ENCODE data around the gene PAEP.
"Not testable (repeated sequence)": the region's sequence is repeated elsewhere in the genome, so short reads cannot be mapped to it uniquely, and the experiment has no call there.

The PAEP gene

GRCh38 chr9:135561391-135562234 is at the start of gene PAEP:
TSS of gene PAEP (plus strand) at chr9:135561756.
- no peak for DNase-seq

GRCh38 chr9:135512241-135512603 is 49.3 kb upstream of the PAEP start:
- DNase-seq: no peak

- DNase-seq: no peak
Measured at GRCh38 chr9:135512904-135513303, 48.7 kb upstream of the PAEP start.

- no peak for DNase-seq
Measured at GRCh38 chr9:135513351-135513846, 48.2 kb upstream of the PAEP start.

GRCh38 chr9:135513906-135514305 is 47.6 kb upstream of the PAEP start:
- DNase-seq: not testable (repeated sequence)

- no peak for DNase-seq
Measured at GRCh38 chr9:135514342-135515082, 47.0 kb upstream of the PAEP start.

- no peak for DNase-seq
Measured at GRCh38 chr9:135515083-135515951, 46.2 kb upstream of the PAEP start.

GRCh38 chr9:135516132-135516860 is 45.3 kb upstream of the PAEP start:
- no peak for DNase-seq

GRCh38 chr9:135517407-135517822 is 44.1 kb upstream of the PAEP start:
- no peak for DNase-seq

GRCh38 chr9:135519179-135519971 is 42.2 kb upstream of the PAEP start:
- DNase-seq: no peak

GRCh38 chr9:135520916-135521607 is 40.5 kb upstream of the PAEP start, which contains the start of gene LCN1:
TSS of gene LCN1 (plus strand) at chr9:135521440. CDS start at chr9:135521498, 58 bp downstream.
- DNase-seq: no peak

- DNase-seq: no peak
Measured at GRCh38 chr9:135521608-135522095, 39.9 kb upstream of the PAEP start.

GRCh38 chr9:135522137-135522877 is 39.2 kb upstream of the PAEP start:
- no peak for DNase-seq

- DNase-seq: no peak
Measured at GRCh38 chr9:135522931-135523330, 38.6 kb upstream of the PAEP start.

GRCh38 chr9:135523521-135524129 is 37.9 kb upstream of the PAEP start:
- no peak for DNase-seq

- DNase-seq: no peak
Measured at GRCh38 chr9:135524130-135524861, 37.3 kb upstream of the PAEP start.

GRCh38 chr9:135525241-135526088 is 36.1 kb upstream of the PAEP start:
- DNase-seq: no peak
